ENCODE data around the gene ZNF764.

- TF ChIP-seq CTCF (IDR thresholded peaks at IDR 0.05) (peak in 1 of 3 experiments; percentile 21), POLR2A (IDR thresholded peaks at IDR 0.05) (peak in 1 of 2 donors; percentile 45)
These were observed 23.6 kb downstream of the ZNF764 start, which contains the start of gene ZNF747 for GRCh38 chr16:30534368-30535105.
